OCI-LY7 (cell line): Measurements from ENCODE around the gene FOXK1.

Source experiments
- EZH2phosphoT487 ChIP-seq: fragments of 200-600 bp; sonication (generic); IDR thresholded peaks from 2 replicates; pipeline ENCODE4 v1.6.1; 2018; ENCODE audit warnings: low read depth, borderline replicate concordance, mild to moderate bottlenecking, mixed run types, antibody characterized with exemption, low read length, moderate library complexity, mixed read lengths
- TF ChIP-seq, protein P1 (sequence below): fragments of 200-600 bp; sonication (generic); conservative IDR thresholded peaks from 2 replicates; pipeline ENCODE4 v1.5.1; 2014; ENCODE audit warnings: mild to moderate bottlenecking, antibody characterized with exemption, low read length, moderate library complexity, mixed read lengths

GRCh38 chr7:4693152-4693551 lies 11.1 kb downstream of the FOXK1 start:
- TF ChIP-seq EZH2phosphoT487 = no peak
- TF ChIP-seq, protein P1, sequence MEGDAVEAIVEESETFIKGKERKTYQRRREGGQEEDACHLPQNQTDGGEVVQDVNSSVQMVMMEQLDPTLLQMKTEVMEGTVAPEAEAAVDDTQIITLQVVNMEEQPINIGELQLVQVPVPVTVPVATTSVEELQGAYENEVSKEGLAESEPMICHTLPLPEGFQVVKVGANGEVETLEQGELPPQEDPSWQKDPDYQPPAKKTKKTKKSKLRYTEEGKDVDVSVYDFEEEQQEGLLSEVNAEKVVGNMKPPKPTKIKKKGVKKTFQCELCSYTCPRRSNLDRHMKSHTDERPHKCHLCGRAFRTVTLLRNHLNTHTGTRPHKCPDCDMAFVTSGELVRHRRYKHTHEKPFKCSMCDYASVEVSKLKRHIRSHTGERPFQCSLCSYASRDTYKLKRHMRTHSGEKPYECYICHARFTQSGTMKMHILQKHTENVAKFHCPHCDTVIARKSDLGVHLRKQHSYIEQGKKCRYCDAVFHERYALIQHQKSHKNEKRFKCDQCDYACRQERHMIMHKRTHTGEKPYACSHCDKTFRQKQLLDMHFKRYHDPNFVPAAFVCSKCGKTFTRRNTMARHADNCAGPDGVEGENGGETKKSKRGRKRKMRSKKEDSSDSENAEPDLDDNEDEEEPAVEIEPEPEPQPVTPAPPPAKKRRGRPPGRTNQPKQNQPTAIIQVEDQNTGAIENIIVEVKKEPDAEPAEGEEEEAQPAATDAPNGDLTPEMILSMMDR = no peak
